ENCODE data around the gene MED26.

MED26 gene

GRCh38 chr19:16614941-16615340, 13.1 kb downstream of the MED26 start:
- H3K4me3 ChIP-seq (replicated peaks; ENCODE audit: low read depth, low read length): no peak overlapping the region

GRCh38 chr19:16613841-16614240, 14.2 kb downstream of the MED26 start:
- no peak overlapping the region for H3K4me3 ChIP-seq (replicated peaks; ENCODE audit: low read depth, low read length)
- TF ChIP-seq CTCF (IDR thresholded peaks at IDR 0.05; ENCODE audit: low read depth, low read length, missing control alignments): no peak
- DNase-seq (ENCODE audit: extremely low read depth, low read depth): no peak

More at GRCh38 chr19:16614941-16615340, 13.1 kb downstream of the MED26 start:
- no peak for TF ChIP-seq CTCF (IDR thresholded peaks at IDR 0.05; ENCODE audit: low read depth, low read length, missing control alignments)
- no peak for DNase-seq (ENCODE audit: extremely low read depth, low read depth)

GRCh38 chr19:16612636-16613035, 15.4 kb downstream of the MED26 start:
- H3K4me3 ChIP-seq (replicated peaks; ENCODE audit: low read depth, low read length): no peak overlapping the region
- no peak for TF ChIP-seq CTCF (IDR thresholded peaks at IDR 0.05; ENCODE audit: low read depth, low read length, missing control alignments)

GRCh38 chr19:16611121-16611520, 16.9 kb downstream of the MED26 start:
- no peak for TF ChIP-seq CTCF (IDR thresholded peaks at IDR 0.05; ENCODE audit: low read depth, low read length, missing control alignments)
- DNase-seq (ENCODE audit: extremely low read depth, low read depth): no peak
- no peak overlapping the region for H3K4me3 ChIP-seq (replicated peaks; ENCODE audit: low read depth, low read length)

More at GRCh38 chr19:16612636-16613035, 15.4 kb downstream of the MED26 start:
- no peak for DNase-seq (ENCODE audit: extremely low read depth, low read depth)

GRCh38 chr19:16609511-16610200, 18.3 kb downstream of the MED26 start:
- TF ChIP-seq CTCF (IDR thresholded peaks at IDR 0.05; ENCODE audit: low read depth, low read length, missing control alignments): no peak
- no peak overlapping the region for H3K4me3 ChIP-seq (replicated peaks; ENCODE audit: low read depth, low read length)
- no peak for DNase-seq (ENCODE audit: extremely low read depth, low read depth)

- peak; percentile 66 for DNase-seq (ENCODE audit: extremely low read depth, low read depth)
- H3K4me3 ChIP-seq (replicated peaks; ENCODE audit: low read depth, low read length): no peak overlapping the region
- no peak for TF ChIP-seq CTCF (IDR thresholded peaks at IDR 0.05; ENCODE audit: low read depth, low read length, missing control alignments)
Observed at GRCh38 chr19:16608290-16608739, 19.7 kb downstream of the MED26 start.

GRCh38 chr19:16607819-16608218, 20.2 kb downstream of the MED26 start:
- no peak for TF ChIP-seq CTCF (IDR thresholded peaks at IDR 0.05; ENCODE audit: low read depth, low read length, missing control alignments)
- no peak overlapping the region for H3K4me3 ChIP-seq (replicated peaks; ENCODE audit: low read depth, low read length)
- no peak for DNase-seq (ENCODE audit: extremely low read depth, low read depth)

Data from HFF-Myc (cell line).